Iris pigment epithelial cell (primary cell): ENCODE results near the gene ATOSB.

Experiments used
- DNase-seq: peaks from one replicate; pipeline ENCODE4 v3.0.0-alpha.2; 2011; ENCODE audit warnings: low read depth

ATOSB gene

DNA sequence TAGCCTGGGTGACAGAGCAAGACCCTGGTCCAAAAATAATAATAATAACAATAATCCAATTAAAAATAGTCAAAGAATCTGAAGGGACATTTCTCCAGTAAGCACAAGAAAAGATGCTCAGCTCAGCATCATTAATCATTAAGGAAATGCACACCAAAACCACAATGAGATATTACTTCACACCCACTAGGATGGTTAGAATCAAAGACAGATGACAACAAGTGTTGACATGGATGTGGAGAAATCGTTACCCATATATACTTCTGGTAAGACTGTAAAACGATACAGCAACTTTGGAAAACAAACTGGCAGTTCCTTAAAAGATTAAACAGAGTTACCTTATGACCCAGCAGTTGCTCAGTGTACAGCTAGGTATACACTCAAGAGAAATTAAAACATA is 30.6 kb downstream of the ATOSB start:
- no peak for DNase-seq

GRCh38 chr9:35079426-35080341 is 36.0 kb downstream of the ATOSB start, which contains the start of gene FANCG:
Gene FANCG, minus strand, starts transcription at chr9:35079942. Its CDS starts 418 bp downstream, at chr9:35079524.
- peak; percentile 95 for DNase-seq

- DNase-seq: no peak
Measured at GRCh38 chr9:35079041-35079425, 36.6 kb downstream of the ATOSB start.

- no peak for DNase-seq
Measured at GRCh38 chr9:35078066-35078465, 37.6 kb downstream of the ATOSB start.

DNA sequence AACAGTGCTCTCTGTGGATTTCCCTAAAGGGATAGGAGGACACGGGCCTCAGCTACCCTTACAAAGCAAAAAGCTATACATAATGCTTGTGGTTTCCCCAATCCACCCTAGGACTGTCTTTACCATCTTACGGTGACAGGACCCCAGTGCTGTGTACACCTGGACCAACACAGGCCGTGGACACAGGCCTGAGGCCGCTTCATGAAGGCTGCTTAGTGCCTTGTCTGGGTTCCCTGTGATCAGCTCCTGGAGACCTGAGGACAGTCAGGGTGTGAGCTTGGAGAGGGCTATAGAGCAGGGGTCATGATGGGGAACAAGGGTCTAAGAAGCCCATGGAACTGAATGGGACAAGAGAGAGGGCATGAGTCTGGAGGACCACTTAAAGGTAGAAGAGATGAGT is 38.8 kb downstream of the ATOSB start:
- DNase-seq: no peak

DNA sequence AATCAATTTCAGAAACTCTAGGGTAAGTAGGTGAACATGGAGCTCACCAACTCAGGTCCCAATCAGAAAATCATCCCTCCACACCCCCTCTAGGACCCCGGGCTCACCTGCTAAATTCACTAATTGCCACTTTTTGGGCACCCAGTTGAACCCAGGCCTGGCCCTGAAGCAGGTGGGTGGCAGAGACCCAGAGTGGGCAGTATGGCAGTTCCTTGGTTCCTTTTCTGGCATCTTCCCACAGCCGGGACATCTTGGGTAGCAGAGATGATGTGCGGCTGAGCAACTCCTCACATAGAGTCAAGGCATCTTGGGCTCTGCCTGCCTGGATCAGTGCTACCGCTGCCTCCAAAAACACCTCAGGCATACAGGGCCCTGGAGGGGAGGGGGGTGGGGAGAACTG is 40.3 kb downstream of the ATOSB start:
- DNase-seq: no peak

DNA sequence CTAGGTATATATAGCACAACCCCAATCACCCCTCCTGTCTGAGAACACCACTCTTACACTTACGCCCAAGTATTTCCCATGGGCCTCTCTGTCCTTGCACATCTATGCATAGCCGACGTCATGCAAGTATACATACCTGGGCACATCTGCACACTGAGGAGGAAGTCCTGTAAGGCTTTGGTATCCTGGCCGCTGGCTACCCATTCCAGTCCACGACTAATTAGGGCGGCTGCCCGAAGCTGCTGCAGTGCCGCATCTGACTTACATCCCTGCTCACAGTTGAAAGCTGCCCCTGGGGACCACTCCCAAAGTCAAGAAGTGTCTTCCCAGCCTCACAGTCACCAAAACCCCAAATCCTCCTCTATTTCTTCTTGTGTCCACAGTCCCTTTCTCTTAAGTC is 40.9 kb downstream of the ATOSB start:
- DNase-seq: no peak

DNA sequence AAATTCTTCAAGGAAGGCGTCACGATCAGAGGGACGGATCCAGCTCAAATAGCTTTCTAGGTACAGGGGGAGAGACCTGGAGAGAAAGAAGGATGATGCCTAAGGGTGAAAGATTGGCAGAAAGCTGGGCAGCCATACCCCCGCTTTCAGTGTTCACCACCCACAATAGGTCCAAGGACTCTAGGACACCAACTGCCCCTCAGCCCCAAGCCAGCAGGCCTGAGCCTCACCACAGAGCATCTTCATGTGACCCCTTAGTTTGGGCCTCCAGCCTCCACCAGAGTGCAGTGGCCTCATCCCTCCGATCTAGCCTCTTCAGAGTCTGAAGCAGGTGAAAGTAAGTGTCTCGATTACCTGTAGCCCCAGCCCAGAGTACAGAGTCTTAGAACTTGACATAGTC is 41.5 kb downstream of the ATOSB start:
- no peak for DNase-seq

DNA sequence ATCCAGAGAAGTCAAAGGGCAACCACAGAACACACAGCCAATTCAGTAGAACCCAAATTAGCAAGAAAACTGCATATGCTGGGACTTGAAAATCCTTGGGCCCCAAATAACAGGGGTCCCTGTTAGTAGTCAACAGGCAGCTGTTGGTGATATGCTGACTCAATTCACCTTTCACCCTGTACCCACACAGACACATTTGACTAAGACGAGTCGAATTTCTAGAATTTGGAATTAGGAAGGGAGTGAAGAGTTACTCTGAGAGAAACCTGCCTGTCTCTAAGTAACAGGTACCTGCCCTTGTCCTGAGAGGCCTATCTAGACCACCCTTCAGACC is 42.4 kb downstream of the ATOSB start:
- no peak for DNase-seq

GRCh38 chr9:35072461-35073278 is 43.0 kb downstream of the ATOSB start, which contains the start of gene VCP:
Gene VCP, minus strand, starts transcription at chr9:35072625. Its CDS starts 272 bp downstream, at chr9:35072353.
- DNase-seq: peak; percentile 99

DNA sequence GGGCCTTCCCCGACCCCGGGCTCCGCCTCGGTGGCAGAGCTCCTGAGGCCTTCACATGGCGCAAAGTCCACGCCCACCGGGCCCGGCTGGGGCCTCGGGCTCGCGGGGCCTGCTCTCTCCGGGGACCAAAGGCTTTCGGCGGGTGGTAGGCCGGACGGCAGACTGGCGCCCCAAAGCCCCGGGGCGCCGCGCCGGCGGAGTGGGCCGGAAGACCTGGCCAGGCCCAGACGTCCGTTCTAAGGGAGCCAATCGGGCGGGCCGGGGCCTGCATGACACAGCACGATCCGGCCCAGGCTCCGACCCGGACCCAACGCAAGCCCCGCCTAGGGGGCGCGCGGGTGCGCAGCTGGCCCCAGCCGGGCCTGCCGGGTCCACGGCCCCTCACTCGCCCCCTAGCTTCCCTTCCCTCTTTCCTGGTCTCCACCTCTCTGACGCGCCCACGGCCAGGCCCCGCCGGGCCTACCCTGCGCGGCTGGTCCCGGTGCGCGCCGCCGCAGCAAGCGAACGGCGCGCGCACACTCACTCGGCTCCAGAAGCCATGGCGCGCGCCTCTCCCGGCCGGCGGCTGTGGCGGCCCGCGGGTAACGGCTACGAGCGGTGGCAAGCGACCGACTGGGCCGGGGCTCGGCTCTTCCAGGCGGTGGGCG is 43.7 kb downstream of the ATOSB start:
- peak; percentile 89 for DNase-seq

- peak; percentile 59 for DNase-seq
Measured at GRCh38 chr9:35070823-35071813, 44.5 kb downstream of the ATOSB start.

GRCh38 chr9:35069020-35069419 is 46.6 kb downstream of the ATOSB start:
- DNase-seq: no peak

DNA sequence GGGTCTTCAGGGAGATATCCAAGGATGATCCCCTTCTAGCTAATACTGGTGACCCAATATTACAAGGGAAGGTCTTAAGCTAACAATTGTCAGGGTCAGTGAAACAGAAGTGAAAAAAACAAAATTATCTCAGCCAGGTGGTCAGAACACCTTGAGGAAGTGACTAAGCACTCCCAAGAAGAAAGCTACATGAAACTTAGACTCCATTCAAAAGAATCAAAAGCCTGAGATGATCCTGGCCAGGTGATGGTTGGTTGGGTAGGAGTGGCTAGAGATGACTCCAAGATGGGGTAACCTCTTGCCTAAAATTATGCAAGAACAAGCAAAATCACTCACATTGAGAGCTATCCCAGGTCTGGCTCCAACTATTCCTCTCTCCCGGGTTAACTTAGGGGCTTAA is 48.6 kb downstream of the ATOSB start:
- DNase-seq: no peak

- no peak for DNase-seq
Measured at GRCh38 chr9:35060548-35061207, 55.0 kb downstream of the ATOSB start.

GRCh38 chr9:35059438-35059837 is 56.2 kb downstream of the ATOSB start:
- DNase-seq: no peak

DNA sequence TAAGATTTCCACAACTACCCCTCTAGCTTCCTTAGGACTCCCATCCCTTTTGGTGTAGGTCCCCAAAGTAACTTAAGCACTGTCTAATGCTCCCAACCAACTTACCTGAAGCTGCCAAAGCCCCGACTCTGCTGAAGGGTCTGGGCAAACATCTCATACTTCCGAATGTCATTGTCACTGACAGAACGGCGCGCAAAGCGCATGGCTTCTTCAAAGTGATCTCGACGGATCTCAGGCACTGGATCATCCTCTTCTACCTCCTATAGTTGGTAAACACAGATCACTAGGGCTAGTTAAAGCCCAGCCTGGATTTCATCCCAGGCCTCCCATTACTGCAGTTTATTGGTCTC is 58.4 kb downstream of the ATOSB start:
- no peak for DNase-seq

GRCh38 chr9:35056571-35057270 is 58.9 kb downstream of the ATOSB start:
- no peak for DNase-seq

GRCh38 chr9:35054871-35055644 is 60.6 kb downstream of the ATOSB start:
- DNase-seq: no peak
